IPS-NIHi11 (cell line): Measurements from ENCODE around the gene AMDHD2.
"Not testable (repeated sequence)": the region's sequence is repeated elsewhere in the genome, so short reads cannot be mapped to it uniquely, and the experiment has no call there.

Experiments used
- DNase-seq: peaks from one replicate; pipeline ENCODE4 v3.0.0; 2012; ENCODE audit warnings: mixed read lengths, low spot score

The AMDHD2 gene

DNA sequence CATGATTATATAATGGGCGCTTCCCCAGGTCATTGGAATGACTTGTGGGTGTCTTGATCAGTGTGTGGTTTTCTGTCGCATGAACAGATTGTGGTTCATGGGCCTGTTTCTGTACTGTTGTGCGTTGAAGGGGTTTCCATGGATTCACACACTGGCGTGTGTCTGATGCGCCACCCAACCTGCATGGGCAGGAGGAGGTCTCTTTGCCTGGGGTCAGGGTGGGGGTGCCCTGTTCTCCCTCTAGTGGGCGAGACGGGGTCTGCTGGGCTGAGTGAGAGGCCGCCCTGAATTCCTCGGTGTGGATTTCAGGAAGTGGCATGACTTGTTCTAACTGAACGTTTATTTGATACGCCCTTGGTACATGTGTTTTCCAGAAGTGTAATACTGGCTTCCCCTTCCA lies 60.0 kb downstream of the AMDHD2 start:
- not testable (repeated sequence) for DNase-seq

DNA sequence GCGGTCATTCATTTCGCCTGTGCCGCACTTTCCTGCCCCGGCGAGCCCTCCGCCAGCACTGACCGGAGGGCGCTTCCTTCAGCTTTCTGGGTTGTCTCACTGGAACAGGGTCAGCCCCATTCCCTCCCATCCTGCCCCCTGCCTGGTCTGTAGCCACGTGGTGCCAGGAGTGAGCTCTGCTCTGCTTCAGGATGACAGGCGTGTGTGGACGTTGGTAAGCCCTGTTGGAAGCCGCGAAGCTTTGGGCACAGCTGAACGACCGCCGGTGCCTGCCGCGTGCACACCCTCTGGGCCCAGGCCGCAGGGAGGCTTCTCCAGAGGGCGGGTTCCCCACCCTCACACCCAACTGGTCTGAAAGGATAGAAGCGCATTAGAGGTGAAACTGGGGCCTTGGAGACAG lies 60.6 kb downstream of the AMDHD2 start:
- not testable (repeated sequence) for DNase-seq
